Central memory CD8-positive, alpha-beta T cell (primary cell): Measurements from ENCODE around the gene SLAIN2.
A peak's percentile ranks its signal among the peaks of the same experiment; 100 is the strongest.

ENCODE experiments used
- ATAC-seq: fragments of 150-1000 bp; cut with Tn5 transposase; replicated peaks from 2 replicates; pipeline ENCODE4 v1.10.0; 2022; ENCODE audit warnings: mild to moderate bottlenecking, moderate FRiP score, moderate number of reproducible peaks; ENCODE audit not compliant: poor library complexity, severe bottlenecking; ENCODE audit errors: extremely low read depth
- DNase-seq, 2 donors: peaks; one replicate each; pipeline ENCODE4 v3.0.0; 2021; ENCODE audit warnings: low spot score in 2 of 2
- H3K27ac Mint-ChIP-seq: one replicate; pipeline ENCODE4 v1.8.0; 2022; ENCODE audit warnings: low read depth, mild to moderate bottlenecking, moderate library complexity, mixed read lengths
- H3K27me3 Mint-ChIP-seq: one replicate; pipeline ENCODE4 v1.8.0; 2022; ENCODE audit warnings: mixed read lengths
- H3K36me3 Mint-ChIP-seq: one replicate; pipeline ENCODE4 v1.8.0; 2022; ENCODE audit warnings: mild to moderate bottlenecking, moderate library complexity, mixed read lengths; ENCODE audit not compliant: insufficient read depth
- H3K4me1 Mint-ChIP-seq: one replicate; pipeline ENCODE4 v1.8.0; 2022; ENCODE audit warnings: mixed read lengths
- H3K4me3 Mint-ChIP-seq: one replicate; pipeline ENCODE4 v1.8.0; 2022; ENCODE audit warnings: mild to moderate bottlenecking, moderate library complexity, mixed read lengths
- H3K9me3 Mint-ChIP-seq: one replicate; pipeline ENCODE4 v1.8.0; 2022; ENCODE audit warnings: mixed read lengths

Gene SLAIN2

DNA sequence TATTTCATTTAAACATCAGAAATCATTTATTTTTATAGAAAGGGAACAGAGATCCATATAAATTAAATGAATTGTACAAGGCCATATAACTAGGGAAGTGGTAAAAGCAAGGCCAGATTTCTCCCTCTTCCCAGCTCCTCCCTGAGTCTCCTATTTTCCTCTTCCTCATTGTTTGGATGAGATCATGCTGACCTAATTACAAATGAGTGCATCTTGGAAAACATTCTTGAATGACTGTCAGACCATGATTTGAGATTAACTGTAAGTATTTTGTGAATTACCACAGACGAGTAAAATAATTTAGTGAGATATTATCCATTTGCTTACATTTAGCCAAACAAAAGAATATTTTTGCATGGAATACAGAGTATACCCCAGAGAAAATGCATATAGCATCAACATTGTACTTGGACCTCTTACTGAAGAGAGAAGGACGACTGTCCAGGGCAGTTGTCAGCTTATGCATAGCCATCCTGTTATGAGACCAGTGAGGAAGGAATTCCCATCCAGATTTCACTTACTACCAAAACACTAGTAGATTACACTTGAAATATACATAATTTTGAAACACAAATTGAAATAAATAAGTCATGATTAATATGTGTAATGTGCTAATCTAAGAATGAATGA, 47.3 kb downstream of the SLAIN2 start:
- no peaks in the 10 kb centered on the region for H3K4me1 Mint-ChIP-seq
- no peaks in the 10 kb centered on the region for H3K27me3 Mint-ChIP-seq
- H3K27ac Mint-ChIP-seq, result no peak overlapping the region
- H3K36me3 Mint-ChIP-seq, result peaks cover 26% of the 10 kb centered on the region
- no peaks in the 10 kb centered on the region for H3K9me3 Mint-ChIP-seq
- ATAC-seq (no peak), DNase-seq (no peak)
- H3K4me3 Mint-ChIP-seq, result no peak overlapping the region

DNA sequence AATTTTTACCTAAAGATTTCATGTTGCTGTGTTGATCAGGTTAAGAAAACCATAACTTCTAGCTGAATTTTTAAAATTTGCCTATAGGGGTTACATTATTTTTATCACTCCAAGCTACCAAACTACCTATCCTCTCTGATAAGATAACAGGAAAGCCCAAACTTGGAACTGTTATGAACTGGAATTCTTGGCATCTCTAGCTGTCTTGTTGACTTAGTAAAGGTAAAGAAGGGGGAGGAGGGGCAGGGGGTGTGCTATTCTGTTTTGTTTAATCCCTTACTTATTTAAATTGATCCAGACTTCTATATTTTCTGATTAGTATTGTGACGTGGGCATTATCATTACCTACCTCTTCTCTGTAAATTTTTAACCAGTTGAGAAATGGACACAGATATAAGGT, 54.7 kb downstream of the SLAIN2 start:
- ATAC-seq (no peak), DNase-seq (no peak)
- H3K9me3 Mint-ChIP-seq, result no peaks in the 10 kb centered on the region
- H3K4me1 Mint-ChIP-seq, result peaks cover 31% of the 10 kb centered on the region
- no peaks in the 10 kb centered on the region for H3K27me3 Mint-ChIP-seq
- no peak overlapping the region for H3K4me3 Mint-ChIP-seq
- H3K36me3 Mint-ChIP-seq, result peaks cover 10% of the 10 kb centered on the region
- H3K27ac Mint-ChIP-seq, result no peak overlapping the region

GRCh38 chr4:48400416-48400815, 59.1 kb downstream of the SLAIN2 start:
- peaks cover 15% of the 10 kb centered on the region for H3K36me3 Mint-ChIP-seq
- ATAC-seq (no peak), DNase-seq (no peak)
- no peak overlapping the region for H3K4me3 Mint-ChIP-seq
- H3K27me3 Mint-ChIP-seq, result no peaks in the 10 kb centered on the region
- peak overlapping the region; percentile 32 for H3K27ac Mint-ChIP-seq
- H3K9me3 Mint-ChIP-seq, result no peaks in the 10 kb centered on the region
- H3K4me1 Mint-ChIP-seq, result peaks cover 49% of the 10 kb centered on the region

GRCh38 chr4:48403358-48403757, 62.0 kb downstream of the SLAIN2 start:
- Mint-ChIP-seq H3K27me3 (no peaks in the 10 kb centered on the region), H3K4me3 (no peak overlapping the region), H3K36me3 (peaks cover 7% of the 10 kb centered on the region), H3K27ac (no peak overlapping the region), H3K9me3 (no peaks in the 10 kb centered on the region), H3K4me1 (peaks cover 46% of the 10 kb centered on the region)
- DNase-seq (no peak), ATAC-seq (no peak)

DNA sequence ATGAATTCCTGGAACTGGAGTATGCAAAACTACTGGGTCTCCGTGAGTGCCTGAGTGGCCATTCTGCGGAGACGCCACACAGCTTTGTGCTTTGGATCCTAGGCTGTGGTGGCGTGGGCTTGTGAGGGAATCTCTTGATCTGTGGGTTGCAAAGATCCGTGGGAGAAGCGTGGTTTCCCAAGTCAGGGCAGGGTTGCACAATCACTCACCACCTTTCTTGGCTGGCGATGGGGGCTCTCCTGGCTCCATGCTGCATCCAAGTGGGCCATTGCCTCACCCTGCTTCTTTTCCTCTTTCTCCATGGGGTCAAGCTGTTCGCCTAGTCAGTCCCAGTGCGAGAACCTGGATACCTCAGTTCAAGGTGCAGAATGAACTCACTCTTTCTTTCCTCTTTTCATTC, 62.5 kb downstream of the SLAIN2 start:
- Mint-ChIP-seq H3K27me3 (no peaks in the 10 kb centered on the region), H3K9me3 (no peaks in the 10 kb centered on the region), H3K27ac (no peak overlapping the region), H3K36me3 (peaks cover 7% of the 10 kb centered on the region), H3K4me1 (peaks cover 42% of the 10 kb centered on the region), H3K4me3 (no peak overlapping the region)
- ATAC-seq, result no peak
- DNase-seq, result no peak

DNA sequence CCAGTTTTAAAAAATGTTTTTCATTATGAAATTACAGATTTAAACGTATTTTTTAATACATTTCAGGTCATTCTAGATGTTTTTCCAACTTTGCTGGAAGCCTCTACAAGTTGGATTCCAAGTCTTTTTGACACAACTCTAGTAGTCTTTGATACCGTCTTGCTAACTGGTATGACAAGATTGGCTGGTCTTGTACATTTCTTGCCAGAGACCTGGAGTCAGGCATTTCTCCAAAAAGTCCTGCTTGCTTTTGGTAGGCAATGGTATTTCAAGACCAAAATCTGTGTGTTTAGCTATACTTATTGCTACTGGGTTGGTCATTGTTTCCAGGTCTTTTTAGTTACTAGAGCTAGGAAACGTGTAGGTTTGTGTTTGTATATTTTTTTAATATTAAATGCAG, 64.6 kb downstream of the SLAIN2 start:
- Mint-ChIP-seq H3K27me3 (no peaks in the 10 kb centered on the region), H3K27ac (no peak overlapping the region), H3K36me3 (peaks cover 11% of the 10 kb centered on the region), H3K4me1 (peaks cover 25% of the 10 kb centered on the region), H3K9me3 (no peaks in the 10 kb centered on the region), H3K4me3 (no peak overlapping the region)
- DNase-seq (no peak), ATAC-seq (no peak)

- Mint-ChIP-seq H3K4me3 (no peak overlapping the region), H3K27ac (no peak overlapping the region), H3K27me3 (no peaks in the 10 kb centered on the region), H3K9me3 (no peaks in the 10 kb centered on the region), H3K36me3 (peaks cover 11% of the 10 kb centered on the region), H3K4me1 (peaks cover 8% of the 10 kb centered on the region)
- DNase-seq (no peak), ATAC-seq (no peak)
Observed at GRCh38 chr4:48409203-48409602, 67.9 kb downstream of the SLAIN2 start.

DNA sequence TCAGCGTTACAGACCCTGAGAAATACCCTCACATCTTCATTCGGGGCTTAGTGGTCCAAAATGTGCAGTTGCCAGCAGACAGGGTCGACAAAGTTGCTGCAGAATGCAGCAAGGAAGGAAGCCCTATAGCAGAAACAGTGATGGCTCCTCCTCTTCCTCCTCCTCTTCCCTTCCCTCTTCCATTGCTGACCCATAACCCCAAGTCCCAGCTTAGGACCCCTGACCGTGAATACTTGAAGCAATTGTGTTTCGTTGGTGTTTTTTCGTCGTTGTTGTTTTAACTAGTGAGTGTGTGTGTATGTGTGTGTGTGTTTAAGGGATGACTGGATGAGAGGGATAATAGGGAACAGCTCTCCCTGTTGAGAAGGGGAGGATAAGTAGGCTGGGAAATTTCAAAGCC, 69.5 kb downstream of the SLAIN2 start:
- Mint-ChIP-seq H3K27ac (peak overlapping the region; percentile 9), H3K4me1 (peaks cover 6% of the 10 kb centered on the region), H3K9me3 (no peaks in the 10 kb centered on the region), H3K4me3 (no peak overlapping the region), H3K36me3 (peaks cover 6% of the 10 kb centered on the region), H3K27me3 (no peaks in the 10 kb centered on the region)
- ATAC-seq, result no peak
- DNase-seq, result no peak

GRCh38 chr4:48420144-48420543, 78.8 kb downstream of the SLAIN2 start:
- DNase-seq, result no peak
- ATAC-seq, result no peak
- no peak overlapping the region for H3K27ac Mint-ChIP-seq
- H3K36me3 Mint-ChIP-seq, result peaks cover 25% of the 10 kb centered on the region
- H3K4me1 Mint-ChIP-seq, result peaks cover 6% of the 10 kb centered on the region
- H3K9me3 Mint-ChIP-seq, result no peaks in the 10 kb centered on the region
- no peak overlapping the region for H3K4me3 Mint-ChIP-seq
- no peaks in the 10 kb centered on the region for H3K27me3 Mint-ChIP-seq

DNA sequence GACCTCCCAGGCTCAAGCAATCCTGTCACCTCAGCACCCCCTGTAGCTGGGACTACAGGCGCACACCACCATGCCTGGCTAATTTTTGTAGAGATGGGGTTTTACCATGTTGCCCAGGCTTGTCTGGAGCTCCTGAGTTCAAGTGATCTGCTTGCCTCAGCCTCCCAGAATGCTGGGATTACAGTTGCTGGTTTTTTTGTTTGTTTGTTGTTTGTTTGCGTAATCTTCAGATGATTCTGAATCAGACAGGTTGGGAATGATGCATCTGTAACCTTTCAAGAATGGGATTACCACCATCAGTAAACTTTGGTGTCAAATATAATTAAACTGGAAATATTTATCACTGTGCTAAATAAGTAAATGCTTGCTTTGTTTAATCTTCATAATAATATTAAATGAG, 79.8 kb downstream of the SLAIN2 start:
- Mint-ChIP-seq H3K27ac (no peak overlapping the region), H3K9me3 (no peaks in the 10 kb centered on the region), H3K27me3 (no peaks in the 10 kb centered on the region), H3K36me3 (peaks cover 25% of the 10 kb centered on the region), H3K4me3 (no peak overlapping the region), H3K4me1 (peaks cover 6% of the 10 kb centered on the region)
- ATAC-seq, result no peak
- DNase-seq, result no peak

DNA sequence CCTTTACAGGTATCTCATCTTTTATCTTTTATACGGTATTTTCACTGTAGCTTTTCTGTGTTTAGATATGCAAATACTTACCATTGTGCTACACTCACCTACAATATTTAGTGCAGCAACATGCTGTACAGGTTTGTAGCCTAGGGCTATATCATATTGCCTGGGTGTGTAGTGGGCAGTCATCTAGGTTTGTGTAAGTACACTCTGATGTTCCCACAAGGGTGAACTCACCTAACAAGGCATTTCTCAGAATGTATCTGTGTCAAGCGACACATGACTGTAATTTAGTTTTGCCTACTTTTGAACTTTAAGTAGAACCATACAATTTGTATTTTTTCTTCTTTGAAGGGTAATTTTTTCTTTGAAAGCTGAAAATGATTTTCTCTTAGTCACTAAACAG, 87.6 kb downstream of the SLAIN2 start:
- H3K36me3 Mint-ChIP-seq, result peaks cover 5% of the 10 kb centered on the region
- H3K9me3 Mint-ChIP-seq, result no peaks in the 10 kb centered on the region
- no peak overlapping the region for H3K4me3 Mint-ChIP-seq
- DNase-seq (no peak), ATAC-seq (no peak)
- no peak overlapping the region for H3K27ac Mint-ChIP-seq
- H3K27me3 Mint-ChIP-seq, result no peaks in the 10 kb centered on the region
- H3K4me1 Mint-ChIP-seq, result peaks cover 16% of the 10 kb centered on the region

DNA sequence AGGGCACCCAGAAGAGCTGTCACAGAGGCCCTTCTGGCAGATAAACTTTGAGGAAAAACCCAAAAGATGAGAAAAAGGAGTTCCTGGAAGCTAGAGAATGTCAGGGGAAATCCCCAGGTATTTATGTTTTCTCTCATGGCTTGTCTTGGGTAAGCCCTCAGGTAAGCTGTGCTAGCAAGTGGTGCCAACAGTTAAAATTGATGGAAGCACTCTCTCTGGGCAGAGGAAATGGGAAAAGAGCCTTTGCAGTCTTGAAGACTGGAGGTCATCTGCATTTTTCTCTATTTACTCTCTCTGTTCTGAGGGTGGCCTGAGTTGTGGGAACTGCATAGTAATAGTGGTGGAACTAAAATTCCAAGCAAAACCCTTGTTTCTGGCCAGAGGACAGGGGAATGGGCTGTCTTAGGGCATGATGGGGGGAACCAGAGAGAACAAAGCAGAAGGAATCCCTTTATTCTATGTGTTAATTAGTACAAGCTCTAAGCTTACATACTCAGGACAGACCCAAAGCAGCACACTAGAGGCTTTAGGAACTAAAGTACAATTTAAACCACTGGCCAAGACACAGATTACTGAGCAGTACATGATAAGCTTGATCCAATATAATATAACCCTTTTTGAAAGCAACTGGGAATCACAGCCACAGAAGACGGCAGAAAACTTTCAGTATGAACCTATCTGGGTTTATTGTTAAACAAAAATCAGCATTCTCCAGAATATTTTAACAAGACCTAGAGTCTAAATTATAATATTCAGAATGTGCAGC, 88.6 kb downstream of the SLAIN2 start:
- Mint-ChIP-seq H3K4me3 (no peak overlapping the region), H3K9me3 (no peaks in the 10 kb centered on the region), H3K27me3 (no peaks in the 10 kb centered on the region), H3K36me3 (peaks cover 5% of the 10 kb centered on the region), H3K4me1 (peaks cover 16% of the 10 kb centered on the region), H3K27ac (no peak overlapping the region)
- DNase-seq (no peak), ATAC-seq (no peak)

DNA sequence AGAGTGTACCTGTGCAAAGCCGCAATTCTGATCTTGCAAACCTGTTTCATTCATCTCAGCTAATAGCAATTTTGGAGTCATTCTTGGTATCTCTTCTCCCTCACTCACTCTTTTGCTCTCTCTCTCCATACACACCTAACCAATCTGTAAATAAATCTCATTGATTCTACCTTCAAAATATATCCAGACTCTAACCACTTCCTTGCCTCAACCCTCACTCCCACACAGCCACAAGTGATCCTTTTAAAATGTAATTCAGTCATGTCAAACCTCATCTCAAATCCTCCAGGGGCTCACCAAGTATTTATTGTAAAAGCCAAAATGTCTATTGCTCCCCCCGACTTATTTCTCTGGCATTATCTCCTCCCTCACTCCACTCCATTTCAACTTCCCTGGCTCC, 90.1 kb downstream of the SLAIN2 start:
- peaks cover 16% of the 10 kb centered on the region for H3K4me1 Mint-ChIP-seq
- no peaks in the 10 kb centered on the region for H3K27me3 Mint-ChIP-seq
- no peak overlapping the region for H3K4me3 Mint-ChIP-seq
- peaks cover 3% of the 10 kb centered on the region for H3K36me3 Mint-ChIP-seq
- ATAC-seq, result no peak
- H3K27ac Mint-ChIP-seq, result peak overlapping the region; percentile 0
- no peak for DNase-seq
- no peaks in the 10 kb centered on the region for H3K9me3 Mint-ChIP-seq
